C4-2B (cell line): ENCODE measurements around the gene TTLL8.

Experiments
- H3K27ac ChIP-seq: fragments of 450-650 bp; 2 replicates; pipeline ENCODE4 v1.5.1; 2017
- ZFX ChIP-seq: fragments of 450-650 bp; IDR thresholded peaks from 2 replicates; pipeline ENCODE4 v1.6.1; 2017
- TF ChIP-seq, protein P1 (sequence below): fragments of 450-650 bp; conservative IDR thresholded peaks from 2 replicates; pipeline ENCODE4 v1.5.1; 2017; ENCODE audit warnings: mild to moderate bottlenecking

TTLL8 gene

DNA sequence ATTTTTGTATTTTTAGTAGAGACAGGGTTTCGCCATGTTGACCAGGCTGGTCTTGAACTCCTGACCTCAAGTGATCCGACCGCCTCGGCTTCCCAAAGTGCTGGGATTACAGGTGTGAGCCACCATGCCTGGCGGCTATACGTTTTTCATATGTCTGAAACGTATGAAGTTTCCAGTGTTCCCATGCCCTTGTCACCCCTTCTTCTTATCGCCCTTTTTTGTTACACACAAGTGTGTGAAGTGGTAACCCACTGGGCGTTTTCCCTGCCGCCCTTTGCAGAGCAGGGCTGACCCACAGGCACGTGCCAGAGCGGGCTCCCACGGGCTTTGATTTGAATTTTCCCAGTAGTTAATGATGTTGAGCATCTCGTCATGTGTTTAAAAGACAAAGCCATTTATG is 80.5 kb downstream of the TTLL8 start:
- H3K27ac ChIP-seq = no peak overlapping the region
- no peak for TF ChIP-seq ZFX
- TF ChIP-seq, protein P1, sequence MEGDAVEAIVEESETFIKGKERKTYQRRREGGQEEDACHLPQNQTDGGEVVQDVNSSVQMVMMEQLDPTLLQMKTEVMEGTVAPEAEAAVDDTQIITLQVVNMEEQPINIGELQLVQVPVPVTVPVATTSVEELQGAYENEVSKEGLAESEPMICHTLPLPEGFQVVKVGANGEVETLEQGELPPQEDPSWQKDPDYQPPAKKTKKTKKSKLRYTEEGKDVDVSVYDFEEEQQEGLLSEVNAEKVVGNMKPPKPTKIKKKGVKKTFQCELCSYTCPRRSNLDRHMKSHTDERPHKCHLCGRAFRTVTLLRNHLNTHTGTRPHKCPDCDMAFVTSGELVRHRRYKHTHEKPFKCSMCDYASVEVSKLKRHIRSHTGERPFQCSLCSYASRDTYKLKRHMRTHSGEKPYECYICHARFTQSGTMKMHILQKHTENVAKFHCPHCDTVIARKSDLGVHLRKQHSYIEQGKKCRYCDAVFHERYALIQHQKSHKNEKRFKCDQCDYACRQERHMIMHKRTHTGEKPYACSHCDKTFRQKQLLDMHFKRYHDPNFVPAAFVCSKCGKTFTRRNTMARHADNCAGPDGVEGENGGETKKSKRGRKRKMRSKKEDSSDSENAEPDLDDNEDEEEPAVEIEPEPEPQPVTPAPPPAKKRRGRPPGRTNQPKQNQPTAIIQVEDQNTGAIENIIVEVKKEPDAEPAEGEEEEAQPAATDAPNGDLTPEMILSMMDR = no peak

DNA sequence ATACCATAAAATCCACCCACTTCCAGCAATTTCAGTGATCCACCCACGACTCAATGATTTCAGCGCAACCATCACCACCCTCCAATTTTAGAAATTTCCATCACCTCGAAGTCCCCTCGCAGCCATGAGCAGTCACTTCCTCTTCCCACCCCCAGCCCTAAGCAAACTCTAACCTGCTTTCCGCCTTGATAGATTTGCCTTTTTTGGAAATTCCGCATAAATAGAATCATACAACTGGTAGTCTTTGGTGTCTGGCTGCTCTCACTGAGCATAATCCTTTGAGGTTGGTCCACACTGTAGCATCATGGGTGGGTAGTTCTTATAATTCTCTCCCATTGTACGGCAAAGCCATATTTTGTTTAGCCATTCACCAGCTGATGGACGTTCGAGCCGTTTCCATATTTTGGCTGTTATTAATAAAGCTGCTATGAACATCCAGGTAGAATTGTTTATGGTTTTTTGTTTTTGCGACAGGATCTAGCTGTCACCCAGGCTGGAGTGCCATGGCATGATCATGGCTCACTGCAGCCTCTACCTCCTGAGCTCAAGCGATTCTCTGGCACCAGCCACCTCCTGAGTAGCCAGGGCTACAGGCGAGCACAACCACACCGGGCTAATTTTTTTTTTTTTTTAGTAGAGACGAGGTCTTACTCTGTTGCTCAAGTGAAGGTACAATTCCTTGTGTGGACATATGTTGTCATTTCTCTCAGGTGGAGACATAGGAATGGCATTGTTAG is 81.5 kb downstream of the TTLL8 start:
- no peak for TF ChIP-seq ZFX
- TF ChIP-seq, protein P1 = no peak
- no peak overlapping the region for H3K27ac ChIP-seq

DNA sequence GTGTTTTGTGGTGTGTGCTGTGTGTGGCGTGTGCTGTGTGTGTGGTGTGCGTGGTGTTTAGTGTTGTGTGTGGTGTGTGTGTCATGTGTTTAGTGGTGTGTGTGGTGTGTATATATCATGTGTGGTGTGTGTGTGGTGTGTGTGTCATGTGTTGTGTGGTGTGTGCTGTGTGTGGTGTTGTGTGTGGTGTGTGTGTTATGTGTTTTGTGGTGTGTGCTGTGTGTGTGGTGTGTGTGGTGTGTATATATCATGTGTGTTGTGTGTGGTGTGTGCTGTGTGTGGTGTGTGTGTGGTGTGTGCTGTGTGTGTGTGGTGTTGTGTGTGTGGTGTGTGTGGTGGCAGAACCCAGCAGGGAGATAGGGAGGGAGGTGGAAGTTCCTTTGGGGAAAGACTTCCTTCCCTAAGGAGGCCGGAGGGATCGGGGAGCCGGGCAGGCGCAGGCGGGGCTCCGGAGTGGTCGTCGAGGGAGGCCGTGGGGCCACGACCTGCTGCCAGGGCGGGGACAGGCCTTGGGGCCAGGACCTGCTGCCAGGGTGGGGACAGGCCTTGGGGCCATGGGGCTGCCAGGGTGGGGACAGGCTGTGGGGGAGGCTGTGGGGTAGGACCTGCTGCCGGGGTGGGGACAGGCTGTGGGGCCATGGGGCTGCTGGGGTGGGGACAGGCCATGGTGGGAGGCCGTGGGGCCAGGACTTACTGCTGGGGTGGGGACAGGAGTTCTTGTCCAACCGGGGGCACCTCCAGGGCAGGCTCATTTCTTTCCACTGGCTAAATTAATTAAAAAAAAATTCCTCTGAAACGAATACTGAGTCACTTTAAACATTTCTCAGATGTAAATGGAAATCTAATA is 82.3 kb downstream of the TTLL8 start:
- TF ChIP-seq ZFX = no peak
- TF ChIP-seq, protein P1 = no peak
- H3K27ac ChIP-seq = no peak overlapping the region

DNA sequence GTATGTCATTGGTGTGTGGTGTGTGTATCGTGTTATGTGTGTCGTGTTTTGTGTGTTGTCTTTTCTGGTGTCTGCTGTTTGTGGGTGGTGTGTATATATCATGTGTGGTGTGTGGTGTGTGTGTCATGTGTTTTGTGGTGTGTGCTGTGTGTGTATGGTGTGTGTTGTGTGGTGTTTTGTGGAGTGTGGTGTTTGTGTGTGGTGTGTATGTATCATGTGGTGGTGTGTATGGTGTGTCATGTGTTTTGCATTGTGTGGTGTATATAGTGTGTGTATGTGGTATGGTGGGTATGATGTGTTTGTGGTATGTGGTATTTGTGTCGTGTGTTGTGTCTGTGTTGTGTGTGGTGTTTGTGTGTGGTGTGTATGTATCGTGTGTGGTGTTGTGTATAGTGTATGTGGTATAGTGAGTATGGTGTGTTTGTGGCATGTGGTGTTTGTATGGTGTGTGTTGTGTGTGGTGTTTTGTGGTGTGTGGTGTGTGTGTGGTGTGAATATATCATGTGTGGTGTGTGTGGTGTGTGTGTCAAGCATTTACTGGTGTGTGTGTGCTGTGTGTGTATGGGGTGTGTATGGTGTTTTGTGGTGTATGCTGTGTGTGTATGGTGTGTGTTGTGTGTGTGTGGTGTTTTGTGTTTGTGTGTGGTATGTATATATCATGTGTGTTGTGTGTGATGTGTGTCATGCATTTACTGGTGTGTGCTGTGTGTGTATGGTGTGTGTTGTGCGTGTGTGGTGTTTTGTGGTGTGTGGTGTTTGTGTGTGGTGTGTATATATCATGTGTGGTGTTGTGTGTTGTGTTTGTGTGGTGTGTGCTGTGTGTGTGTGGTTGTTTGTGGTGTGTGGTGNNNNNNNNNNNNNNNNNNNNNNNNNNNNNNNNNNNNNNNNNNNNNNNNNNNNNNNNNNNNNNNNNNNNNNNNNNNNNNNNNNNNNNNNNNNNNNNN is 84.8 kb downstream of the TTLL8 start:
- TF ChIP-seq, protein P1 = no peak
- TF ChIP-seq ZFX = no peak
- H3K27ac ChIP-seq = no peak overlapping the region

DNA sequence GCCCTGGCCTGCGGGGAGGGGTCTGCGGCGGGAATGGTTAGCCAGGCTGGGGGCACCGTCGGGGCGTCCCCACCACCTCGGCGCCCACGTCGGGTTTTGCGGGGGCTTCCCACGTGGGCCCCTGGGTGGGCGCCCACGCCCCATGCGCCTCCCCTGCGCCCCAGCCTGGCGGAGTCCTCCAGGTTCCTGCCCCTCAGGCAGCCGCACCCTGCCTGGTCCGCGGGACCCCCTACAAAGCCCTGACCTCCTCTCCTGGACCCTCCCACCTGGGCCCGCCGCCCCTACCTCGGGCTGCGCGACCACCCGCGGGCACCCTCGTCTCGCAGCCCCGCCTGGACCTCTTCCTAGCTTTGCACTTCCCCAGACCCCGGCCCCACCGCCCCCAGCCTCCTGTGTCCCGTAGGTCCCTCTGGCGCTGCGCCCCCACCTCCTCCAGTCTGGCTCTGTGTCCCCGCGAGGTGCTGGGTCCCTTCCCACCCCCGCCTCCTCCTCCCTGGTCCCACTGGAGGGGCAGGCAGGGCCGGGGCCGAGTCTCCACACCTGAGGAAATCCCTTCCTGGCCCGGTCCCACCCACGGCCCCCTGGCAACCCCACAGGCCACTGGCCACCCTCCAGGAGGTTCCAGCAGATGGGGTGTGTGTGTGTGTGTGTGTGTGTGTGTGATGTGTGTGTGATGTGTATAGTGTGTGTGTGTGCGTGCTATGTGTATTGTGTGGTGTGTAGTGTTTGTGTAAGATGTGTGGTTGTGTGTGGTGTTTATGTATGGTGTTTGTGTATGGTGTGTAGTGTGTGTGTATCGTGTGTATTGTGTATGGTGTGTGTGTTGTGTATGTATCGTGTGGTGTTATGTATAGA is 85.7 kb downstream of the TTLL8 start:
- TF ChIP-seq, protein P1 = no peak
- no peak for TF ChIP-seq ZFX
- no peak overlapping the region for H3K27ac ChIP-seq
